Endodermal cell (in vitro differentiated cells): ENCODE data around the gene CTPS2. TPM values are rescaled to one million over a fixed set of nuclear protein-coding genes. Genes with fewer than 3 reads are reported as not detected.
"Not testable (repeated sequence)": the region's sequence is repeated elsewhere in the genome, so short reads cannot be mapped to it uniquely, and the experiment has no call there.

Experiments
- DNase-seq: peaks from one replicate; pipeline ENCODE4 v3.0.0-alpha.2; 2017
- H3K27ac ChIP-seq: 2 replicates; pipeline ENCODE4 v1.5.1; 2013; ENCODE audit warnings: mild to moderate bottlenecking, low read depth, low read length, moderate library complexity
- H3K27me3 ChIP-seq: 2 replicates; pipeline ENCODE4 v1.6.1; 2013; ENCODE audit warnings: mild to moderate bottlenecking, low read length, moderate library complexity; ENCODE audit not compliant: insufficient read depth, control insufficient read depth, poor library complexity, severe bottlenecking
- H3K36me3 ChIP-seq: 2 replicates; pipeline ENCODE4 v1.7.0; 2013; ENCODE audit warnings: mild to moderate bottlenecking, low read length, moderate library complexity; ENCODE audit not compliant: control insufficient read depth, insufficient read depth
- H3K4me1 ChIP-seq: one replicate; pipeline ENCODE4 v1.7.0; 2013; ENCODE audit warnings: low read length; ENCODE audit not compliant: control insufficient read depth, insufficient read depth
- H3K4me3 ChIP-seq: 2 replicates; pipeline ENCODE4 v1.5.1; 2013; ENCODE audit warnings: mild to moderate bottlenecking, low read length, moderate library complexity
- H3K9ac ChIP-seq: 2 replicates; pipeline ENCODE4 v1.6.1; 2013; ENCODE audit warnings: mild to moderate bottlenecking, low read length, moderate library complexity; ENCODE audit not compliant: poor library complexity, severe bottlenecking; ENCODE audit errors: extremely low read depth
- H3K9me3 ChIP-seq: 2 replicates; pipeline ENCODE4 v1.6.1; 2013; ENCODE audit warnings: mild to moderate bottlenecking, low read length, moderate library complexity; ENCODE audit not compliant: control insufficient read depth
- H3K27ac Mint-ChIP-seq: 2 replicates; pipeline ENCODE4 v1.8.0; 2020; ENCODE audit warnings: mixed read lengths
- H3K27me3 Mint-ChIP-seq: 2 replicates; pipeline ENCODE4 v1.8.0; 2021; ENCODE audit warnings: mild to moderate bottlenecking, mixed read lengths; ENCODE audit not compliant: insufficient read depth
- H3K36me3 Mint-ChIP-seq: 2 replicates; pipeline ENCODE4 v1.8.0; 2020; ENCODE audit warnings: low read depth, mixed read lengths
- H3K4me1 Mint-ChIP-seq: 2 replicates; pipeline ENCODE4 v1.8.0; 2020; ENCODE audit warnings: mixed read lengths
- H3K4me3 Mint-ChIP-seq: 2 replicates; pipeline ENCODE4 v1.8.0; 2020; ENCODE audit warnings: mild to moderate bottlenecking, moderate library complexity, mixed read lengths
- H3K9me3 Mint-ChIP-seq: 2 replicates; pipeline ENCODE4 v1.8.0; 2020; ENCODE audit warnings: mild to moderate bottlenecking, mixed read lengths
- WGBS, 2 experiments: methylation state at CpG; one replicate each; pipeline versions ENCODE4 v1.1.5 to v1.1.7; 2013; ENCODE audit warnings: missing lambda C conversion rate in 2 of 2, mixed read lengths in 1 of 2; ENCODE audit not compliant: insufficient coverage in 1 of 2, insufficient read length in 1 of 2; 5-methylcytosine and 5-hydroxymethylcytosine counted together
- total RNA-seq, 2 donors: library from RNA; stranded (reverse); fragmentation: NEBNext Ultra II Directional in 1 of 2; extraction: Animal tissue kit (Norgen Biotek cat#: 25700) in 1 of 2; gene quantifications; 2 replicates in 1 of 2; 3 replicates in 1 of 2; pipeline ENCODE4 v1.2.1, GENCODE V29; 2021
- TF ChIP-seq, protein P1 (sequence below): fragments of 200-600 bp; sonication (generic); conservative IDR thresholded peaks from 2 replicates; pipeline ENCODE4 v1.5.0; 2021; ENCODE audit warnings: antibody characterized with exemption, mild to moderate bottlenecking

The CTPS2 gene
- total RNA-seq, 2 donors from 2014 or later = 33.5 to 71.1 TPM

- Histone ChIP-seq H3K4me3 (no peak overlapping the region), H3K27ac (no peak overlapping the region), H3K27me3 (no peaks in the 10 kb centered on the region), H3K4me1 (peaks cover 6% of the 10 kb centered on the region), H3K36me3 (peaks cover 12% of the 10 kb centered on the region), H3K9ac (no peak overlapping the region), H3K9me3 (no peaks in the 10 kb centered on the region)
- no peaks in the 10 kb centered on the region for H3K9me3 Mint-ChIP-seq
- H3K27ac Mint-ChIP-seq = peak overlapping the region; percentile 70
- 67 to 93% methylated on average over 1 to 4 of the region's 4 CpGs for WGBS, 2 experiments
- TF ChIP-seq, protein P1, sequence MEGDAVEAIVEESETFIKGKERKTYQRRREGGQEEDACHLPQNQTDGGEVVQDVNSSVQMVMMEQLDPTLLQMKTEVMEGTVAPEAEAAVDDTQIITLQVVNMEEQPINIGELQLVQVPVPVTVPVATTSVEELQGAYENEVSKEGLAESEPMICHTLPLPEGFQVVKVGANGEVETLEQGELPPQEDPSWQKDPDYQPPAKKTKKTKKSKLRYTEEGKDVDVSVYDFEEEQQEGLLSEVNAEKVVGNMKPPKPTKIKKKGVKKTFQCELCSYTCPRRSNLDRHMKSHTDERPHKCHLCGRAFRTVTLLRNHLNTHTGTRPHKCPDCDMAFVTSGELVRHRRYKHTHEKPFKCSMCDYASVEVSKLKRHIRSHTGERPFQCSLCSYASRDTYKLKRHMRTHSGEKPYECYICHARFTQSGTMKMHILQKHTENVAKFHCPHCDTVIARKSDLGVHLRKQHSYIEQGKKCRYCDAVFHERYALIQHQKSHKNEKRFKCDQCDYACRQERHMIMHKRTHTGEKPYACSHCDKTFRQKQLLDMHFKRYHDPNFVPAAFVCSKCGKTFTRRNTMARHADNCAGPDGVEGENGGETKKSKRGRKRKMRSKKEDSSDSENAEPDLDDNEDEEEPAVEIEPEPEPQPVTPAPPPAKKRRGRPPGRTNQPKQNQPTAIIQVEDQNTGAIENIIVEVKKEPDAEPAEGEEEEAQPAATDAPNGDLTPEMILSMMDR = no peak
- no peaks in the 10 kb centered on the region for H3K27me3 Mint-ChIP-seq
- H3K36me3 Mint-ChIP-seq = peaks cover 61% of the 10 kb centered on the region
- no peak overlapping the region for H3K4me3 Mint-ChIP-seq
- no peak for DNase-seq
- H3K4me1 Mint-ChIP-seq = peaks cover 33% of the 10 kb centered on the region
Observed at GRCh38 chrX:16606142-16606720, 106.2 kb downstream of the CTPS2 start.

GRCh38 chrX:16604337-16604736 lies 108.1 kb downstream of the CTPS2 start:
- TF ChIP-seq, protein P1 = no peak
- H3K4me1 ChIP-seq = peaks cover 6% of the 10 kb centered on the region
- H3K9ac ChIP-seq = no peak overlapping the region
- Mint-ChIP-seq H3K36me3 (peaks cover 63% of the 10 kb centered on the region), H3K9me3 (no peaks in the 10 kb centered on the region), H3K27me3 (no peaks in the 10 kb centered on the region), H3K4me3 (no peak overlapping the region), H3K4me1 (peaks cover 35% of the 10 kb centered on the region), H3K27ac (peak overlapping the region; percentile 76)
- no peaks in the 10 kb centered on the region for H3K27me3 ChIP-seq
- H3K36me3 ChIP-seq = peaks cover 6% of the 10 kb centered on the region
- no peak overlapping the region for H3K27ac ChIP-seq
- no peak overlapping the region for H3K4me3 ChIP-seq
- DNase-seq = no peak
- 86 to 100% methylated on average over 1 to 2 of the region's 2 CpGs for WGBS, 2 experiments
- no peaks in the 10 kb centered on the region for H3K9me3 ChIP-seq

DNA sequence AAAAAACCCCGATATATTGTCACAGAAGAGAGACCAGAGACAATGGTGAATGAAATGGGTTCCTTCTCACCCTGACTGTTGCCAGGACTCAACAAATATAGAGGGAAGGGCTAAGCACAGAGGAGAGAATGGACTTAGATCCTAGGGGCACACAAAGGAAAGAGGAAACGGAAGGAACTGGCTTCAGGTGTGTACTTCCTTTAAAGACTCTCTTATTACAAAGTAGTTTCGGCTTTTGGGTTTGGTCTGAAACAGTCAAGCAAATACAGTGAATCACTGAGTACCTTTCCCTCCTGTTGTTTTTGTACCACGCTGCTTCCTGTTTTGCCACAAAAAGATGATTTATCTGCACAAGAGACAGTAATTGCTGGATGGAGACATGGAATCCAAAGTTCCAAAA lies 108.6 kb downstream of the CTPS2 start:
- Mint-ChIP-seq H3K4me1 (peaks cover 35% of the 10 kb centered on the region), H3K27me3 (no peaks in the 10 kb centered on the region), H3K9me3 (no peaks in the 10 kb centered on the region), H3K27ac (peak overlapping the region; percentile 76), H3K36me3 (peaks cover 62% of the 10 kb centered on the region), H3K4me3 (no peak overlapping the region)
- Histone ChIP-seq H3K4me1 (peaks cover 6% of the 10 kb centered on the region), H3K27ac (no peak overlapping the region), H3K27me3 (no peaks in the 10 kb centered on the region), H3K36me3 (peaks cover 5% of the 10 kb centered on the region), H3K9ac (no peak overlapping the region), H3K9me3 (no peaks in the 10 kb centered on the region), H3K4me3 (no peak overlapping the region)
- no peak for DNase-seq
- WGBS, 2 experiments = 88 to 100% methylated on average over 1 to 4 of the region's 4 CpGs
- TF ChIP-seq, protein P1 = no peak

DNA sequence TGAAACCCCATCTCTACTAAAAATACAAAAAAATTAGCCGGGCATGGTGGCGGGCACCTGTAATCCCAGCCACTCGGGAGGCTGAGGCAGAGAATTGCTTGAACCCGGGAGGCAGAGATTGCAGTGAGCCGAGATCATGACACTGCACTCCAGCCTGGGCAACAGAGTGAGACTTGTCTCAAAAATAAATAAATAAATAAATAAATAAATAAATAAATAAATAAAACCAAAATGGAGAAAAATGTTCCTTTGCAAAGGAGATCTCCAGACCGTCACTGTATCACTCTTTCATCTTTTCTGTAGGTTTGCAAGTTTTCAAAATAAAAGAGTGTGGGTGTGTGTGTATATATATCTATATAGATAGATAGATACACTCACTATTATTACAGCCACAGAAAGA lies 109.2 kb downstream of the CTPS2 start:
- not testable (repeated sequence) for H3K9ac ChIP-seq, DNase-seq, H3K4me3 ChIP-seq, H3K36me3 ChIP-seq, H3K27ac Mint-ChIP-seq, H3K27me3 Mint-ChIP-seq, H3K4me1 ChIP-seq, H3K27me3 ChIP-seq, H3K27ac ChIP-seq, H3K9me3 ChIP-seq, H3K9me3 Mint-ChIP-seq, H3K4me3 Mint-ChIP-seq
- peaks cover 60% of the 10 kb centered on the region for H3K36me3 Mint-ChIP-seq
- peaks cover 35% of the 10 kb centered on the region for H3K4me1 Mint-ChIP-seq
- WGBS, 2 experiments = 92% methylated on average over 2 of the region's 6 CpGs; no CpG with 5 or more reads in 1 of the 2 experiments
